Sigmoid colon (tissue), 7 donors: Measurements from ENCODE around the gene MLEC. TPM values are rescaled to one million over a fixed set of nuclear protein-coding genes. Genes with fewer than 3 reads are reported as not detected.
"Not testable (repeated sequence)": the region's sequence is repeated elsewhere in the genome, so short reads cannot be mapped to it uniquely, and the experiment has no call there.

ENCODE experiments used
- DNase-seq: peaks from one replicate; pipeline ENCODE4 v3.0.0-alpha.2; 2019
- H3K27ac ChIP-seq, 4 donors: fragments of 200-600 bp; sonication (generic); one replicate each; pipeline ENCODE4 v1.5.1; 2016 to 2019; ENCODE audit warnings: mild to moderate bottlenecking in 1 of 4
- H3K27me3 ChIP-seq, 3 donors: fragments of 200-600 bp; sonication (generic); one replicate each; pipeline ENCODE4 v1.5.1; 2019; ENCODE audit warnings: mild to moderate bottlenecking in 1 of 3
- H3K36me3 ChIP-seq, 4 donors: fragments of 200-600 bp; sonication (generic); one replicate each; pipeline ENCODE4 v1.5.1; 2016 to 2019
- H3K4me1 ChIP-seq, 4 donors: fragments of 200-600 bp; sonication (generic); one replicate each; pipeline ENCODE4 v1.5.1; 2017 to 2019
- H3K4me3 ChIP-seq, 4 donors: fragments of 200-600 bp; sonication (generic); one replicate each; pipeline ENCODE4 v1.5.1; 2017 to 2019; ENCODE audit warnings: mild to moderate bottlenecking in 2 of 4, moderate library complexity in 1 of 4
- H3K9me3 ChIP-seq, 4 donors: fragments of 200-600 bp in 3 of 4; sonication (generic) in 3 of 4; one replicate each; pipeline versions ENCODE4 v1.5.1 to v1.6.1; 2013 to 2019
- CTCF ChIP-seq, 4 experiments: fragments of 450-650 bp in 3 of 4; fragments of 200-600 bp in 1 of 4; IDR thresholded peaks; one replicate each; pipeline ENCODE4 v1.5.1; 2016 to 2019; ENCODE audit warnings: antibody characterized with exemption in 4 of 4, mild to moderate bottlenecking in 3 of 4, moderate library complexity in 2 of 4
- EP300 ChIP-seq, 4 donors: sonication (generic); formaldehyde crosslinking; IDR thresholded peaks; one replicate each; pipeline ENCODE4 v1.6.1; 2017; ENCODE audit warnings: antibody characterized with exemption in 4 of 4
- POLR2A ChIP-seq, 2 donors: fragments of 450-650 bp; IDR thresholded peaks; one replicate each; pipeline ENCODE4 v1.6.1; 2016; ENCODE audit warnings: antibody characterized with exemption in 2 of 2, mild to moderate bottlenecking in 2 of 2, moderate library complexity in 2 of 2
- POLR2AphosphoS5 ChIP-seq, 4 donors: sonication (generic); formaldehyde crosslinking; IDR thresholded peaks; one replicate each; pipeline ENCODE4 v1.6.1; 2017; ENCODE audit warnings: antibody characterized with exemption in 4 of 4
- WGBS, 2 donors: extraction: QIAGEN DNeasy Blood & Tissue Kit; methylation state at CpG; one replicate each; pipeline ENCODE4 v1.1.7; 2013; 5-methylcytosine and 5-hydroxymethylcytosine counted together
- intact Hi-C: fragments of 100-400 bp; cut with DNase I; formaldehyde crosslinking; loops from one replicate; pipeline ENCODE4 v1.15.1; 2023
- polyA plus RNA-seq, 3 donors: library from polyadenylated mRNA; stranded (reverse); fragments of 200-250 nt; gene quantifications; one replicate each; pipeline ENCODE4 v1.2.3, GENCODE V29; 2013
- total RNA-seq, 4 donors: library from RNA; depleted of rRNA; stranded (reverse); fragments of >200 nt; gene quantifications; one replicate each; pipeline ENCODE4 v1.1.0, GENCODE V29; 2016
- donor health status: healthy with polysubstance abuse.
- donor health status: Bipolar disorder and iron deficiency.
- donor health status: healthy.

Gene MLEC
- total and polyA plus RNA-seq, 7 donors = 22.2 to 164 (median 31.3) TPM

DNA sequence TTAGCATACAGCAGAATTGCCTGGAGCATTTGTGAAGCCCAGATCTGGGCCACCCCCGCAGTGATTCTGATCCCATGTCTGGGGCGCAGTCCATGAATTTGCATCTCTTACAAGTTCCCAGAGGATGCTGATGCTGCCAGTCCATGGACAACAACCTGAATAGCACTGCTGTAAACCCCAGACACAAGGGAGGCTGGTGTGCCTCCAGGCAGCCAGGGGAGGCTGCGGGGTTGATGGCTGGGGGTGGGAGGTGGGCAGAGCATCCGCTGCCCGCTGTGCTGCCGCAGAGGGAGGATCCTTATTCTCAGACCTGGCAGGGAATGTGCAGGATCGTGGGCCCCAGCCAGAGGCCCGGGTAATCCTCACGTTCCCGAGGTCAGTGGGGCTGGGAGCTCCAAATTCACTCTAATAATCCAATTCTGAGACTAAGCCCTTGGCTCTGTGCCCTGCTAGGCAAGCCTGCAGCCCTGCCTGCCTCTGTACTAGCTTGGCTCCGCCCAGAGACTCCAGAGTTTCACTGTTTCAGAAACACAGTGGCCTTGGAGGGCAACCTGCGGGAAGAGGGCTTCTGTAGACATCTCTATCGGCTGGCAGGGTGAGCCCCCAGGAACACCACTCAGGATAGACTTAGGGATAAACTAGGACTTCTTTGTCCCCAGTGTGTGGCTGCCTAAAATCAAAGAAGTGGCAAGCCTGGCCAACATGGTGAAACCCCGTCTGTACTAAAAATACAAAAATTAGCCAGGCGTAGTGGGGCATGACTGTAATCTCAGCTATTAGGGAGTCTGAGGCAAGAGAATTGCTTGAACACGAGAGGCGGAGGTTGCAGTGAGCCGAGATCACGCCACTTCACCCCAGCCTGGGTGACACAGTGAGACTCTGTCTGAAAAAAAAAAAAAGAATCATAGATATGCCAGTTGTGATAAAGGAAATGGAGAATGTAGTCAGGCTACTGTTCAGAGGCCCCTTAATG is 17.8 kb upstream of the MLEC start:
- 27 to 60% methylated on average over 19 of the region's 19 CpGs for WGBS, 2 donors
- intact Hi-C loops = no loop called here
- Histone ChIP-seq H3K36me3 (no peaks in the 10 kb centered on the region), H3K9me3 (no peaks in the 10 kb centered on the region), H3K27me3 (no peaks in the 10 kb centered on the region), H3K4me1 (peaks cover 0 to 7% (median 3%) of the 10 kb centered on the region in 4 donors), H3K4me3 (no peak overlapping the region), H3K27ac (peak overlapping the region in 1 of 4 donors; percentile 22)
- no peak for DNase-seq
- TF ChIP-seq POLR2AphosphoS5 (IDR thresholded peaks at IDR 0.05) = no peak
- no peak for TF ChIP-seq POLR2A (IDR thresholded peaks at IDR 0.05)
- no peak for TF ChIP-seq EP300 (IDR thresholded peaks at IDR 0.05)
- no peak for TF ChIP-seq CTCF (IDR thresholded peaks at IDR 0.05)

DNA sequence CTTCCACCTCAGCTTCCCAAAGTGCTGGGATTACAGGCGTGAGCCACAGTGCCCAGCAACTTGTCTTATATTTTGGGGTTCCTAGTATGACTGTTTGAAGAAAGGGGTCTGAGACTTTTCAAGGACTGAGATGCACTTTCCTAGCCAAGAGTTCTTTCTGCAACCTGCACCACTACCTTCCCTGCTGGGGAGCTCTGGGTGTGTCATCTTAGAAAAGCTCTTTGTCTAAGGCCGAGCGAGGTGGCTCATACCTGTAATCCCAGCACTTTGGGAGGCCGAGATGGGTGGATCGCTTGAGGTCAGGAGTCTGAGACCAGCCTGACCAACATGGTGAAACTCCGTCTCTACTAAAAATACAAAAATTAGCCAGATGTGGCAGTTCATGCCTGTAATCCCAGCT is 16.7 kb upstream of the MLEC start:
- DNase-seq, H3K4me1 ChIP-seq, H3K27me3 ChIP-seq, H3K4me3 ChIP-seq, H3K9me3 ChIP-seq, H3K36me3 ChIP-seq, H3K27ac ChIP-seq, intact Hi-C loops: not testable (repeated sequence)
- WGBS, 2 donors = 31 to 80% methylated on average over 6 of the region's 6 CpGs

GRCh38 chr12:120670667-120671066 is 16.3 kb upstream of the MLEC start:
- Histone ChIP-seq H3K27ac (no peak overlapping the region), H3K4me3 (no peak overlapping the region), H3K4me1 (peaks cover 0 to 7% (median 3%) of the 10 kb centered on the region in 4 donors), H3K36me3 (no peaks in the 10 kb centered on the region), H3K9me3 (no peaks in the 10 kb centered on the region), H3K27me3 (no peaks in the 10 kb centered on the region)
- intact Hi-C loops = no loop called here
- no peak for DNase-seq
- 34 to 67% methylated on average over 5 of the region's 5 CpGs for WGBS, 2 donors
- no peak for TF ChIP-seq EP300 (IDR thresholded peaks at IDR 0.05)
- TF ChIP-seq POLR2A (IDR thresholded peaks at IDR 0.05) = no peak
- TF ChIP-seq POLR2AphosphoS5 (IDR thresholded peaks at IDR 0.05) = no peak
- TF ChIP-seq CTCF (IDR thresholded peaks at IDR 0.05) = no peak

- no peaks in the 10 kb centered on the region for H3K36me3 ChIP-seq
- H3K9me3 ChIP-seq = no peaks in the 10 kb centered on the region
- H3K27ac ChIP-seq = no peak overlapping the region
- H3K4me3 ChIP-seq = no peak overlapping the region
- no peaks in the 10 kb centered on the region for H3K27me3 ChIP-seq
- no peak for TF ChIP-seq POLR2AphosphoS5 (IDR thresholded peaks at IDR 0.05)
- TF ChIP-seq POLR2A (IDR thresholded peaks at IDR 0.05) = no peak
- no peak for TF ChIP-seq CTCF (IDR thresholded peaks at IDR 0.05)
- TF ChIP-seq EP300 (IDR thresholded peaks at IDR 0.05) = no peak
- peaks cover 0 to 3% (median under 1%) of the 10 kb centered on the region in 4 donors for H3K4me1 ChIP-seq
- no peak for DNase-seq
- WGBS, 2 donors = 75 to 92% methylated on average over 6 of the region's 6 CpGs
- intact Hi-C loops = no loop called here
Measured at GRCh38 chr12:120674097-120674636, 12.8 kb upstream of the MLEC start.

DNA sequence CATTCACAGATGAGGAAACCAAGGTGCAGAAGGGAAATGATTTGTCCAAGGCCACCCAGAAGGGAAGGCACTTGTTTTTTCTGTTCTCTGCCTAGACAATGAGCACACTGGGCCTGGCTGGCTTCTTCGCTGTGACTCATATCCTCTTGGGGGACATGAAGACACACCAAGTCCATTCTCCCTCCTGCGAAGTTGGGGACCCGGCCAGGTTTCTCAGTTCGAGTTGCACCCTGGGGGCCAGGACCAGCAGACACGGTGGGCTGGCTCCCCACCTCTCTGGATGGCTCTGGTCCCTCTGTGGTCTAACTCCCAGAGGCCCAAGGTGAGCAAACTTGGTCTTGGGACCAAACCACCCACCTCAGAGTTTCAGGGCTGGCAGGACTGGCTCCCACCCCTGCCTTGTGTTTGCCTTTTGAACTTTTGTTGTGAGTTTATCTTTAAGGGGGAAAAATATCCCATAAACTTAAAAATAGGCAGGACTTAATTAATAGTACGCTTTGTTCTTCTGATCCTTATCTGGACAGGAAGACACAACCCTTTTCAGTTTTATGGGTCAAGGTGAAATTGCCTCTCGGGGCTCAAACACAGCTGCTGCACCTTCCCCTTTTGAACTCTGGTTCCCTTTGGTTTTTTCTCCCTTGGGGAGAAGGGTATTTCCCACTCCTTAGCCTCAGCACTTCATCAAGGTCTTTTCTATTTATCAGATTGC is 9.0 kb upstream of the MLEC start:
- no peak for TF ChIP-seq EP300 (IDR thresholded peaks at IDR 0.05)
- no peak for TF ChIP-seq CTCF (IDR thresholded peaks at IDR 0.05)
- TF ChIP-seq POLR2A (IDR thresholded peaks at IDR 0.05) = no peak
- TF ChIP-seq POLR2AphosphoS5 (IDR thresholded peaks at IDR 0.05) = no peak
- Histone ChIP-seq H3K27me3 (no peaks in the 10 kb centered on the region), H3K9me3 (no peaks in the 10 kb centered on the region), H3K4me1 (no peaks in the 10 kb centered on the region), H3K27ac (peak overlapping the region in 1 of 4 donors; percentile 46), H3K36me3 (no peaks in the 10 kb centered on the region), H3K4me3 (no peak overlapping the region)
- no peak for DNase-seq
- WGBS, 2 donors = 41 to 51% methylated on average over 7 of the region's 7 CpGs
- intact Hi-C loops = no loop called here
